SK-N-SH (cell line): ENCODE data around the gene TAC3. TPM values are rescaled to one million over a fixed set of nuclear protein-coding genes. Genes with fewer than 3 reads are reported as not detected.

Experiments
- CTCF ChIA-PET: fragments of 300-600, 350-600 bp; formaldehyde crosslinking; extraction: SDS; loops from one replicate; lab custom pipeline; 2021; lab: Yijun Ruan, JAX
- POLR2A ChIA-PET: fragments of 350-600 bp; sonication (Branson Sonifier 250); formaldehyde crosslinking; extraction: SDS; loops from one replicate; lab custom pipeline; 2020; ENCODE audit warnings: antibody characterized with exemption, inconsistent platforms; lab: Yijun Ruan, JAX
- DNase-seq: peaks from one replicate; pipeline ENCODE4 v3.0.0; 2012
- H2AFZ ChIP-seq: fragments of 200-600 bp; sonication (generic); 2 replicates; pipeline ENCODE4 v1.8.1; 2016; ENCODE audit warnings: antibody characterized with exemption, mild to moderate bottlenecking, low read depth
- H3F3A ChIP-seq: fragments of 200-600 bp; sonication (generic); replicated peaks from 2 replicates; pipeline ENCODE3; 2016; ENCODE audit warnings: antibody characterized with exemption, mild to moderate bottlenecking; ENCODE audit not compliant: insufficient read depth
- H3K27ac ChIP-seq, 2 experiments: fragments of 200-500 bp in 1 of 2; fragments of 200-600 bp in 1 of 2; sonication (Bioruptor generic) in 1 of 2; sonication (generic), shearing (Covaris generic) in 1 of 2; 2 replicates each; pipeline versions ENCODE4 v1.5.1 to v1.6.1; 2014 to 2016; ENCODE audit warnings: low read depth in 2 of 2, inconsistent platforms in 1 of 2, low read length in 1 of 2, mild to moderate bottlenecking in 1 of 2, mixed read lengths in 1 of 2
- H3K27me3 ChIP-seq: fragments of 200-600 bp; sonication (generic), shearing (Covaris generic); 2 replicates; pipeline ENCODE4 v1.6.1; 2016; ENCODE audit warnings: mixed run types; ENCODE audit not compliant: insufficient read depth
- H3K36me3 ChIP-seq, 2 experiments: fragments of 200-500 bp in 1 of 2; fragments of 200-600 bp in 1 of 2; sonication (Bioruptor generic) in 1 of 2; sonication (generic) in 1 of 2; replicated peaks in 1 of 2; 2 replicates each; pipeline versions ENCODE3 to v1.5.1; 2014 to 2016; ENCODE audit warnings: low read length in 1 of 2, mild to moderate bottlenecking in 1 of 2; ENCODE audit not compliant: insufficient read depth in 2 of 2, control insufficient read depth in 1 of 2
- H3K4me1 ChIP-seq, 2 experiments: fragments of 200-500 bp in 1 of 2; fragments of 200-600 bp in 1 of 2; sonication (Bioruptor generic) in 1 of 2; sonication (generic), shearing (Covaris generic) in 1 of 2; 2 replicates each; pipeline versions ENCODE4 v1.5.1 to v1.6.1; 2014 to 2016; ENCODE audit warnings: low read depth in 1 of 2, low read length in 1 of 2, mixed run types in 1 of 2; ENCODE audit not compliant: insufficient read depth in 2 of 2, control insufficient read depth in 1 of 2
- H3K4me2 ChIP-seq: fragments of 200-600 bp; sonication (generic), shearing (Covaris generic); 2 replicates; pipeline ENCODE4 v1.6.1; 2017; ENCODE audit warnings: mixed run types
- H3K4me3 ChIP-seq, 2 experiments: fragments of 200-500 bp in 1 of 2; fragments of 200-600 bp in 1 of 2; sonication (Bioruptor generic) in 1 of 2; sonication (generic), shearing (Covaris generic) in 1 of 2; 2 replicates each; pipeline versions ENCODE4 v1.5.1 to v1.8.1; 2014 to 2016; ENCODE audit warnings: low read depth in 2 of 2, inconsistent platforms in 1 of 2, low read length in 1 of 2, mild to moderate bottlenecking in 1 of 2, mixed read lengths in 1 of 2, moderate library complexity in 1 of 2
- H3K79me2 ChIP-seq: fragments of 200-600 bp; sonication (generic); 2 replicates; pipeline ENCODE4 v1.8.1; 2017; ENCODE audit warnings: mild to moderate bottlenecking; ENCODE audit not compliant: insufficient read depth
- H3K9ac ChIP-seq: fragments of 200-600 bp; sonication (generic); 2 replicates; pipeline ENCODE4 v1.6.1; 2017; ENCODE audit warnings: mixed run types
- H3K9me2 ChIP-seq: fragments of 200-600 bp; sonication (generic); 2 replicates; pipeline ENCODE4 v1.6.1; 2017; ENCODE audit warnings: mixed run types
- H3K9me3 ChIP-seq: fragments of 200-600 bp; sonication (generic); 2 replicates; pipeline ENCODE4 v1.6.1; 2017; ENCODE audit warnings: mixed run types, mild to moderate bottlenecking, moderate library complexity
- H4K20me1 ChIP-seq: fragments of 200-600 bp; sonication (generic); 2 replicates; pipeline ENCODE4 v1.6.1; 2017; ENCODE audit warnings: mild to moderate bottlenecking, mixed run types; ENCODE audit not compliant: insufficient read depth
- CHD2 ChIP-seq: fragments of 150-350 bp; IDR thresholded peaks from 2 replicates; pipeline ENCODE4 v1.6.1; 2018; ENCODE audit warnings: low read length; ENCODE audit not compliant: partially characterized antibody
- ELF1 ChIP-seq: IDR thresholded peaks from 2 replicates; pipeline ENCODE4 v1.4.0; 2012
- EZH2phosphoT487 ChIP-seq: fragments of 200-600 bp; sonication (generic); IDR thresholded peaks from 2 replicates; pipeline ENCODE4 v1.6.1; 2017; ENCODE audit warnings: low read depth, mixed run types, mild to moderate bottlenecking, antibody characterized with exemption, moderate library complexity, borderline replicate concordance
- FOSL2 ChIP-seq: IDR thresholded peaks from 2 replicates; pipeline ENCODE4 v1.4.0; 2012; ENCODE audit warnings: low read depth, mild to moderate bottlenecking, moderate library complexity, borderline replicate concordance
- FOXM1 ChIP-seq: IDR thresholded peaks from 2 replicates; pipeline ENCODE4 v1.4.0; 2012; ENCODE audit warnings: low read depth, mild to moderate bottlenecking
- GATA2 ChIP-seq: sonication (generic); formaldehyde crosslinking; IDR thresholded peaks from 2 replicates; pipeline ENCODE4 v1.5.0; 2020; ENCODE audit warnings: mild to moderate bottlenecking, missing genetic modification reagents
- MXI1 ChIP-seq: IDR thresholded peaks from 2 replicates; pipeline ENCODE4 v1.6.1; 2012; ENCODE audit warnings: mild to moderate bottlenecking, low read depth, low read length, improper control_type of control experiment
- NFIC ChIP-seq: IDR thresholded peaks from 2 replicates; pipeline ENCODE4 v1.4.0; 2012; ENCODE audit warnings: borderline replicate concordance
- NRF1 ChIP-seq: IDR thresholded peaks from 2 replicates; pipeline ENCODE4 v1.6.1; 2012; ENCODE audit warnings: low read depth, mild to moderate bottlenecking, low read length
- POLR2AphosphoS5 ChIP-seq: IDR thresholded peaks from 2 replicates; pipeline ENCODE4 v1.6.1; 2012; ENCODE audit warnings: low read depth, low read length
- RAD21 ChIP-seq: IDR thresholded peaks from 2 replicates; pipeline ENCODE4 v1.6.1; 2012; ENCODE audit warnings: mild to moderate bottlenecking, low read length
- RCOR1 ChIP-seq: fragments of 150-350 bp; IDR thresholded peaks from 2 replicates; pipeline ENCODE4 v1.6.1; 2017; ENCODE audit warnings: antibody characterized with exemption, low read length
- SIN3A ChIP-seq: IDR thresholded peaks from 2 replicates; pipeline ENCODE4 v1.6.1; 2012; ENCODE audit warnings: low read depth, mild to moderate bottlenecking, low read length, moderate library complexity, borderline replicate concordance
- TCF12 ChIP-seq: IDR thresholded peaks from 2 replicates; pipeline ENCODE4 v1.4.0; 2012
- WGBS: methylation state at CpG from one replicate; pipeline ENCODE4 v1.1.6; 2017; ENCODE audit warnings: low lambda C conversion rate; 5-methylcytosine and 5-hydroxymethylcytosine counted together
- polyA plus RNA-seq, 3 experiments: library from polyadenylated mRNA; depleted of rRNA; stranded (reverse); fragments of >200 nt; gene quantifications; 2 replicates each; pipeline ENCODE4 v1.2.3, GENCODE V29; 2012
- TF ChIP-seq, protein P1 (sequence below): fragments of 200-600 bp; sonication (generic); IDR thresholded peaks from 2 replicates; pipeline ENCODE4 v1.6.1; 2017; ENCODE audit warnings: antibody characterized with exemption, mild to moderate bottlenecking, moderate library complexity
- TF ChIP-seq, protein P2 (sequence below): IDR thresholded peaks from 2 replicates; pipeline ENCODE4 v1.6.1; 2012; ENCODE audit warnings: mild to moderate bottlenecking, low read depth, low read length, moderate library complexity

TAC3 gene
- polyA plus RNA-seq, 1 of the 3 experiments (the other 2 are of a cell fraction): not detected

DNA sequence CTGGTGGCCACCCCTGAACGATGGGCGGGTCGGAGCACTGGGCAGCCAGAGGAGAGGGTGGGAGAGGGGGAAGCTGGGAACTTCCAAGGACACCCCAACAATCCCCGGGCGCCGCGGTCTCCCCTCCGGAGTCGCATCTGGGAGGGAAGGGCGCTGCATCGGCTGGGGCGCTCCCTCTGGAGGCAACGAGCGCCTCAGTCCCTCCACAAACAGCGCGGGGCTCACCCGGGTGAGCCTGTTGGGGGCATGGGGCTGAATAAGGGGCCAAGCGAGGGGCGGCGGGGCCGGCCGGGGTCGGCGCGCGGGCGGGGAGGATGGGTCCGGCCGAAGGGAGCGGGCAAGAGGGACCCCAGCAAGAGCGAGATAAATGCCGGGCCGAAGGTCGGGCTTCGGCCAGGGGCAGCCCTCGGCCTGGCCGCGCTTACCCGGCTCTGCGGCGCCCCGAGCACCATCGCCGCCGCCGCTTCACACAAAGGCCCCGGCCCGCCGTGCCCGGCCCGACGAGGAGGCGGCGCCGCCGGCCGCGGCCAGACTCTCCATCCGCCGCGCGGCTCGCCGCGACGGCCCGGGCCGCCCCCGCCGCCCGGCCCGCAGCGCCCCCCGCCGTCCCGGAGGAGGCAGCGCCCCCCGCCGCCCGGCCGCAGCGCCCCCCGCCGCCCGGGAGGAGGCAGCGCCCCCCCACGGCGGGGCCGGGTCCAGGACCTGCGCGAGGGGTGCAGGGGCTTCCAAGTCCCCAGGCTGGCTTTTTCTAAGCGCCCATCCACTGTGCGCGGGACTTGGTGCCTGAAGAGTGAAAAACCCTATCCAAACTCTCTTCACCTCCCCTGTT is 10.1 kb downstream of the TAC3 start, which contains the start of gene ZBTB39 (continued):
- no peak for TF ChIP-seq RAD21
- 0 out of 2 replicates have a peak, but pooled peaks have one; percentile 20 for TF ChIP-seq MXI1
- TF ChIP-seq GATA2 (CRISPR knock-in tag): no peak
- no peak for TF ChIP-seq SIN3A
- TF ChIP-seq RCOR1: no peak
- no peak for TF ChIP-seq ELF1
- TF ChIP-seq POLR2AphosphoS5: peak; percentile 61
- TF ChIP-seq EZH2phosphoT487: no peak
- no peak for TF ChIP-seq NFIC
- TF ChIP-seq CHD2: no peak
- TF ChIP-seq, protein P1, sequence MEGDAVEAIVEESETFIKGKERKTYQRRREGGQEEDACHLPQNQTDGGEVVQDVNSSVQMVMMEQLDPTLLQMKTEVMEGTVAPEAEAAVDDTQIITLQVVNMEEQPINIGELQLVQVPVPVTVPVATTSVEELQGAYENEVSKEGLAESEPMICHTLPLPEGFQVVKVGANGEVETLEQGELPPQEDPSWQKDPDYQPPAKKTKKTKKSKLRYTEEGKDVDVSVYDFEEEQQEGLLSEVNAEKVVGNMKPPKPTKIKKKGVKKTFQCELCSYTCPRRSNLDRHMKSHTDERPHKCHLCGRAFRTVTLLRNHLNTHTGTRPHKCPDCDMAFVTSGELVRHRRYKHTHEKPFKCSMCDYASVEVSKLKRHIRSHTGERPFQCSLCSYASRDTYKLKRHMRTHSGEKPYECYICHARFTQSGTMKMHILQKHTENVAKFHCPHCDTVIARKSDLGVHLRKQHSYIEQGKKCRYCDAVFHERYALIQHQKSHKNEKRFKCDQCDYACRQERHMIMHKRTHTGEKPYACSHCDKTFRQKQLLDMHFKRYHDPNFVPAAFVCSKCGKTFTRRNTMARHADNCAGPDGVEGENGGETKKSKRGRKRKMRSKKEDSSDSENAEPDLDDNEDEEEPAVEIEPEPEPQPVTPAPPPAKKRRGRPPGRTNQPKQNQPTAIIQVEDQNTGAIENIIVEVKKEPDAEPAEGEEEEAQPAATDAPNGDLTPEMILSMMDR: peak; percentile 69
- TF ChIP-seq TCF12: no peak
- TF ChIP-seq, all 33 proteins: peak for 7

DNA sequence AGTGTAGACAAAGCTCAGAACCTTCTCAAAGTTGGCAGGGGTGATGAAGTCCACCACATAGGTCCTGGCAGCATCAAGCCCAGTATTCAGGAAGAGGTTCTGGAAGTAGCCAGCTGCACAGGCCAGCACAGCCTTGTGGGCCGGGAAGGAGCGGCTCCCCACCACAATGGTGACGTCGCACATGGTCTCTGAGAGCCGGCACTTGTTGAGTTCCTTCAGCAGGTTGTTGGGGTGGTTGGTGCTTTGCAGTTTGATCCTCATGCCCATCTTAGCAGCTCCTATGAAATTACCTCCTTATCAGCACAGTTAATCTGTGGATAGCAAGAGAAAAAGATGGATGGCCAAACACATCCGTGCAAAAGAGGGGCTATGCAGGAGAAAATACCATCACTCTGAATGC is 11.7 kb downstream of the TAC3 start:
- H4K20me1 ChIP-seq: peaks cover 25% of the 10 kb centered on the region
- H3K4me3 ChIP-seq: peak overlapping the region in 1 of 2 experiments; percentile 100; a peak in 1 of 4 replicates
- peaks cover 32% of the 10 kb centered on the region for H3K79me2 ChIP-seq
- no peaks in the 10 kb centered on the region for H3F3A ChIP-seq
- 86% methylated on average over 6 of the region's 6 CpGs for WGBS
- ChIA-PET POLR2A (interaction anchor here (1.2 kb wide), 1 partner anchor 374 kb away, joined by 3 read pairs; no protein-coding TSS in a partner anchor), CTCF (interaction anchor here (0.8 to 15.0 kb wide), 14 partner anchors 15 to 459 kb away, joined by 3 to 257 read pairs (median 18); partner anchors contain the start of genes HSD17B6, MYO1A, STAT6 and TAC3)
- no peak overlapping the region for H3K27ac ChIP-seq
- no peaks in the 10 kb centered on the region for H3K9me2 ChIP-seq
- H2AFZ ChIP-seq: no peak overlapping the region
- H3K4me2 ChIP-seq: peak overlapping the region; percentile 94
- no peaks in the 10 kb centered on the region for H3K27me3 ChIP-seq
- no peaks in the 10 kb centered on the region for H3K9me3 ChIP-seq
- H3K36me3 ChIP-seq: peaks cover 24 to 51% of the 10 kb centered on the region in 2 experiments
- peaks cover 6 to 14% of the 10 kb centered on the region in 2 experiments; a peak in 3 of 4 replicates for H3K4me1 ChIP-seq
- no peak overlapping the region for H3K9ac ChIP-seq
- no peak for DNase-seq
- TF ChIP-seq FOSL2: no peak
- TF ChIP-seq NRF1: no peak
- no peak for TF ChIP-seq FOXM1
- TF ChIP-seq, protein P2, sequence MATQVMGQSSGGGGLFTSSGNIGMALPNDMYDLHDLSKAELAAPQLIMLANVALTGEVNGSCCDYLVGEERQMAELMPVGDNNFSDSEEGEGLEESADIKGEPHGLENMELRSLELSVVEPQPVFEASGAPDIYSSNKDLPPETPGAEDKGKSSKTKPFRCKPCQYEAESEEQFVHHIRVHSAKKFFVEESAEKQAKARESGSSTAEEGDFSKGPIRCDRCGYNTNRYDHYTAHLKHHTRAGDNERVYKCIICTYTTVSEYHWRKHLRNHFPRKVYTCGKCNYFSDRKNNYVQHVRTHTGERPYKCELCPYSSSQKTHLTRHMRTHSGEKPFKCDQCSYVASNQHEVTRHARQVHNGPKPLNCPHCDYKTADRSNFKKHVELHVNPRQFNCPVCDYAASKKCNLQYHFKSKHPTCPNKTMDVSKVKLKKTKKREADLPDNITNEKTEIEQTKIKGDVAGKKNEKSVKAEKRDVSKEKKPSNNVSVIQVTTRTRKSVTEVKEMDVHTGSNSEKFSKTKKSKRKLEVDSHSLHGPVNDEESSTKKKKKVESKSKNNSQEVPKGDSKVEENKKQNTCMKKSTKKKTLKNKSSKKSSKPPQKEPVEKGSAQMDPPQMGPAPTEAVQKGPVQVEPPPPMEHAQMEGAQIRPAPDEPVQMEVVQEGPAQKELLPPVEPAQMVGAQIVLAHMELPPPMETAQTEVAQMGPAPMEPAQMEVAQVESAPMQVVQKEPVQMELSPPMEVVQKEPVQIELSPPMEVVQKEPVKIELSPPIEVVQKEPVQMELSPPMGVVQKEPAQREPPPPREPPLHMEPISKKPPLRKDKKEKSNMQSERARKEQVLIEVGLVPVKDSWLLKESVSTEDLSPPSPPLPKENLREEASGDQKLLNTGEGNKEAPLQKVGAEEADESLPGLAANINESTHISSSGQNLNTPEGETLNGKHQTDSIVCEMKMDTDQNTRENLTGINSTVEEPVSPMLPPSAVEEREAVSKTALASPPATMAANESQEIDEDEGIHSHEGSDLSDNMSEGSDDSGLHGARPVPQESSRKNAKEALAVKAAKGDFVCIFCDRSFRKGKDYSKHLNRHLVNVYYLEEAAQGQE: no peak
- TF ChIP-seq NFIC: no peak
